Germinal center (tissue), 1 donor: ENCODE results near the gene NOL4L.
"Not testable (repeated sequence)": the region's sequence is repeated elsewhere in the genome, so short reads cannot be mapped to it uniquely, and the experiment has no call there.

Experiments
- DNase-seq: peaks from one replicate; pipeline ENCODE4 v3.0.0; 2012; ENCODE audit warnings: mixed read lengths, low spot score

The NOL4L gene

GRCh38 chr20:32421290-32421689 is 163.8 kb downstream of the NOL4L start:
- DNase-seq: no peak

GRCh38 chr20:32418376-32418775 is 166.8 kb downstream of the NOL4L start:
- no peak for DNase-seq

- no peak for DNase-seq
Observed at GRCh38 chr20:32416206-32416605, 168.9 kb downstream of the NOL4L start.

- DNase-seq: no peak
Observed at GRCh38 chr20:32415494-32415893, 169.6 kb downstream of the NOL4L start.

- DNase-seq: peak; percentile 30
Observed at GRCh38 chr20:32411955-32412706, 173.0 kb downstream of the NOL4L start.

GRCh38 chr20:32407131-32407750 is 177.9 kb downstream of the NOL4L start:
- not testable (repeated sequence) for DNase-seq

- no peak for DNase-seq
Observed at GRCh38 chr20:32406701-32407100, 178.4 kb downstream of the NOL4L start.

GRCh38 chr20:32404017-32404416 is 181.1 kb downstream of the NOL4L start:
- DNase-seq: no peak

- DNase-seq: no peak
Observed at GRCh38 chr20:32400476-32400875, 184.7 kb downstream of the NOL4L start.

GRCh38 chr20:32397567-32398084 is 187.5 kb downstream of the NOL4L start:
- DNase-seq: no peak

GRCh38 chr20:32396646-32397160 is 188.4 kb downstream of the NOL4L start:
- no peak for DNase-seq

- no peak for DNase-seq
Observed at GRCh38 chr20:32395066-32395465, 190.1 kb downstream of the NOL4L start.
